DMS53 treated with DMSO at 0.1 percent for 48 hours (cell line): ENCODE results near the gene SPTBN4.
"Not testable (repeated sequence)": the region's sequence is repeated elsewhere in the genome, so short reads cannot be mapped to it uniquely, and the experiment has no call there.

Experiments
- DNase-seq: peaks from one replicate; lab custom pipeline; 2025; ENCODE audit not compliant: unreplicated experiment; lab: John Stamatoyannopoulos, UW

The SPTBN4 gene

DNA sequence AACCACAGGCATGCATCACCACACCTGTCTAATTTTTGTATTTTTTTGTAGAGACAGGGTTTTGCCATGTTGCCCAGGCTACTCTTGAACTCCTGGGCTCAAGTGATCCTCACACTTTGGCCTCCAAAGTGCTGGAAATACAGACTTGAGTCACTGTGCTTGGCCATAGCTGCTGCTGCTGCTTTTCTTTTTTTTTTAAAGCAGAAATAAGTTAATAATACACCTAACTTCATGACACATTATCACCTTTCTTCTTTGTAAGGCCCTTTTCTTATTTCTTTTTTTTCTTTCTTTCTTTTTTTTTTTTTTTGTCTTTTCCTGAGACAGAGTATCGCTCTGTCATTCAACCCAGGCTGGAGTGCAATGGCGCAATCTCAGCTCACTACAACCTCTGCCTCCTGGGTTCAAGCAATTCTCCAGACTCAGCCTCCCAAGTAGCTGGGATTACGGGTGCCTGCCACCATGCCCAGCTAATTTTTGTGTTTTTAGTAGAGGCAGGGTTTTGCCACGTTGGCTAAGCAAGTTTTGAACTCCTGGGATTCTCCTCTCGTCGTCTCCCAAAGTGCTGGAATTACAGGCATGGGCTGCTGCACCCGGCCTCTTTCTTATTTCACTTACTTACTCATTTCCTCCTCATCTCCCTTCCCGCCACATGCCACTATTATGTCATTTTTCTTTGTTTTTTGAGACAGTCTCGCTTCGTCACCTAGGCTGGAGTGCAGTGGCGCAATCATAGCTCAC, 118.6 kb downstream of the SPTBN4 start:
- no peak for DNase-seq

DNA sequence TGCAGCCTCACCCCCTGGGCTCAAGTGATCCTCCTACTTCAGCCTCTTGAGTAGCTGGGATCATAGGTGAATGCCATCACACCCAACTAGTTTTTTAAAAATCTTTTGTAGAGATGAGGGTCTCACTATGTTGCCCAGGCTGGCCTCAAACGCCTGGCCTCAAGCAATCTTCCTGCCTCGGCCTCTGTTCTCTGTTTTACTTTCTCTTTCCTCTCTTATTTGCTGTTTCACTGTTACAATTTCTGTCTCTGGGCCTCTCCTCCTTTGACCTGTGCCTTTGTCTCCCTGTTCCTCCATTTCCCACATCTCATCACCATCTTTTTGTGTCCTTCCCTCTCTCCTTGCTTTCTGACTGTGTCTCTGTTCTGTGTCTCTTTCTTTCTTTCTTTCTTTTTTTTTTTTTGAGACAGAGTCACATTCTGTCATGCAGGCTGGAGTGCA, 119.2 kb downstream of the SPTBN4 start:
- no peak for DNase-seq

DNA sequence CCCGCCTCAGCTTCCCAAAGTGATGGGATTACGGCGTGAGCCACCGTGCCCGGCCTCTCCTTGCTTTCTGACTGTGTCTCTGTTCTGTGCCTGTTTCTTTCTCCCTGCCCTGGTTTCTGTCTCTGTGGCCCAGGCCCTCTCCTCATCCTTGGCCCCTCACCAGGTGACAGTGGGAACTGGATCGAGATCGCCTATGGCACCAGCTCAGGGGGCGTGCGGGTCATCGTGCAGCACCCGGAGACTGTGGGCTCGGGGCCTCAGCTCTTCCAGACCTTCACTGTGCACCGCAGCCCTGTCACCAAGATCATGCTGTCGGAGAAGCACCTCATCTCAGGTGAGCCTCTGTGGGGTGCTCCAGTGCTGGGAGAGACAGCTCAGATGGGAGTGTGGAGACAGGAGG, 119.8 kb downstream of the SPTBN4 start:
- DNase-seq = no peak

DNA sequence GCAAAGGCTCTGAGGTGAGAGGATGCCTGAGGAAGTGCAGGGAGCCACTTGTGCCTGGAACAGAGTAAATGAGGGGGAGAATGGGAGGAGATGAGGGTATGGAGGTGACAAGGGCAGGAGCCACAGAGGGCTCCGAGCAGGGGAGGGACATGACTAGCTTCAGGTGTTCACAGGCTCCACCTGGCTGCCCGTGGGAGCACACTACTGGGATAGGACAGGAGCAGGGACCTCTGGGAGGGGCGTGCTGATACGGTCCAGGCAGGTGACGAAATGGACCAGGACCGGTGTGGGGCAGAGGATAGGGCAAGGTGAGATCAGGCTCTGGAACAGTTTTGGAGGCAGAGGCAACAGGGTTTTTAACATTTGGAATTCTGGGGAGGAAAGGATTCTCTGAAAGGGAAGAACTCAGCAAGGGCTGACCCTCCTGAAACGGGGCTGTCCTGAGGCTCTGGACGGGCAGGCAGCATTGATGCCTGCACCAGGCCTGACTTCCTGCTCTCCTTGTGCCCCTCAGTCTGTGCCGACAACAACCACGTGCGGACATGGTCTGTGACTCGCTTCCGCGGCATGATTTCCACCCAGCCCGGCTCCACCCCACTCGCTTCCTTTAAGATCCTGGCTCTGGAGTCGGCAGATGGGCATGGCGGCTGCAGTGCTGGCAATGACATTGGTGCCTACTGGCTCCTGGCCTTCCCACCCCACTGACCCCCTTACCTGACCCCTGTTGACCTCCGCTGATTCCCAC, 121.5 kb downstream of the SPTBN4 start:
- no peak for DNase-seq

DNA sequence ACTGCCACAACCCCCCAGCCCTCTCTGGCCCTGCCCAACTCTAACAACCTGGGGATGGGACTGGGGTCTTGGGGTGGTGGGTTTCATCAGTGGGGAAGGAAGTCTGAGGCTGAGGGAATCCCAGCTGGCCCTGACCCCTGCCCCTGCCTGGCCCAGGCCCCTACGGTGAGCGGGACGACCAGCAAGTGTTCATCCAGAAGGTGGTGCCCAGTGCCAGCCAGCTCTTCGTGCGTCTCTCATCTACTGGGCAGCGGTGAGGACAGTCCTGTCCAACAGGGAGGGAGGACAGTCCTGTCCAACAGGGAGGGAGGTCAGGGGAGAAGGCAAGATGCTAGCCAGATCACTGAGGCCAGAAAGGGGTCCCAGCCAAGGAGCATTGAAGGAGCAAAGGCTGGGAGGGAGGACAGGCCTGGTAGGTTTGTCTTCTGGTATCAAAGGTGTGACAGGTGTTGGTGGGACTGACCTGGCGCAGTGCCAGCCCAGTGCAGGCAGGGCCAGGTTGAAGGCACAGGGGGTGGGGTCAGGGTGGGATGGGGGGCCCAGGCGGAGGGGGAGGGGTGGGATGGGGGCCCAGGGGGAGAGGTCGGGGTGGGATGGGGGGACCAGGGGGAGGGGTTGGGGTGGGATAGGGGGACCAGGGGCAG, 122.2 kb downstream of the SPTBN4 start:
- no peak for DNase-seq

DNA sequence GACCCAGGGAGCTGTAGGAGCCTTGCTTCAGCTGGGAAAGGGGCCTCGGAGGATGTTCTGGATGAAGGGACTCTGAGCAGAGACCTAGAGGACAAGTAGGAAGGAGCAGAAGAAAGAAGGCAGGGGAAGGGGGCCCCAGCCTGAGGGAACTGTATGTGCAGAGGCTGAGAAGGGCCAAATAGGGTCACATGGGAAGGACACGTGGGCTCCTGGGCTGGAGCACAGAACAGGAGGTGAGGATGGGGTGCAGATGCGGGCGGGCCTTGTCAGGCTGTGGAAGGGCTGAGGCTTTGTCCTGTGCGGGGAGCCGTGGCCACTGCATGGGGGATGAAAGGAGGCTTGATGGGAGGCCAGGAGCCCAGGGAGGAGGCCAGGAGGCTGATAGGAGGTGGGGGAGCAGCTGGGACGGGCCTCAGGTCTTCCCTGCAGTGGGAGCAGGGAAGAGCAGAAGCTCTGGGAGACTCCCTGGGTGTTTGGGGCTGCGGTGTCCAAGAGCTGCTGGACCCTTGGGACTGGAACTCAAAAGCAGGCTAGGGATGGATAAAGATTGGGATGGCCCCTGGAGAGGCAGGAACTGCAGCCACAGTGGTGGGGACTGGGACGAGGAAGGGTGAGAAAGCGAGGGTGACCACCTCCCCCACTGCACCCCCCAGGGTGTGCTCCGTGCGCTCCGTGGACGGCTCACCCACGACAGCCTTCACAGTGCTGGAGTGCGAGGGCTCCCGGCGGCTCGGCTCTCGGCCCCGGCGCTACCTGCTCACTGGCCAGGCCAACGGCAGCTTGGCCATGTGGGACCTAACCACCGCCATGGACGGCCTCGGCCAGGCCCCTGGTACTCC, 123.0 kb downstream of the SPTBN4 start:
- no peak for DNase-seq

DNA sequence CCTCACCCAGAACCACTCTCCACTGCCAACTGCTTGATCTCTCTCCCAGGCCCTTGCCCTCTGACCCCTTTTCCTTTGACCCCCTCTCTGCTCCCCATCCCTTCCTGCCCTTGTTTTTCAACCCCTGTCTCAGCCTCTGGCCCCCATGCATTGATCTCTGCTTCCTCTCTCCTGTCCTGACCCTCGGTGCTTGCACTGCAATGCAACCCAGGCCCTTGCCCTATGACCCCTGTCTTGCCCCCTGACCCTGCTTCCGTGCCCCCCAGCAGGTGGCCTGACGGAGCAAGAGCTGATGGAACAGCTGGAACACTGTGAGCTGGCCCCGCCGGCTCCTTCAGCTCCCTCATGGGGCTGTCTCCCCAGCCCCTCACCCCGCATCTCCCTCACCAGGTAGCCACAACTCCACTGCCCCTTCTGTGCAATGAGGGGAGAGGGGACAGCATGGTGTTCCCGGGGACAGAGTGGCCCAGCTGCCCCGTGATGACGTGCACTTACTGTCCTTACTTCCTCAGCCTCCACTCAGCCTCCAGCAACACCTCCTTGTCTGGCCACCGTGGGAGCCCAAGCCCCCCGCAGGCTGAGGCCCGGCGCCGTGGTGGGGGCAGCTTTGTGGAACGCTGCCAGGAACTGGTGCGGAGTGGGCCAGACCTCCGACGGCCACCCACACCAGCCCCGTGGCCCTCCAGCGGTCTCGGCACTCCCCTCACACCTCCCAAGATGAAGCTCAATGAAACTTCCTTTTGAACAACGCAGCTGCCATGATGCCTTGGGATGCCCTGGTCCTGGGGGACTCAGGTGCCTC, 123.9 kb downstream of the SPTBN4 start:
- no peak for DNase-seq

DNA sequence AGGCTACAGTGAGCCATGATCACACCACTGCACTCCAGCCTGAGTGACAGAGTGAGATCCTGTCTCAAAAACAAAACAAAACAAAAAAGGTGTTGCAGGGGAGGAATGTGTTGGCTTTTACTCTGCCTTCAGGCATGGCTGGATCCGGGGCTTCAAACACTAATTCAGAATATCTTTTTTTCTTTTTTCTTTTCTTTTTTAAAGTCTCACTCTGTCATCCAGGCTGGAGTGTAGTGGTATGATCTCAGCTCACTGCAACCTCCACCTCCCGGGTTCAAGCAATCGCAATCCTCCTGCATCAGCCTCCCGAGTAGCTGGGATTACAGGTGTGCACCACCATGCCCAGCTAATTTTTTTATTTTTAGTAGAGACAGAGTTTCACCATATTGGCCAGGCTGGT, 124.9 kb downstream of the SPTBN4 start:
- not testable (repeated sequence) for DNase-seq

DNA sequence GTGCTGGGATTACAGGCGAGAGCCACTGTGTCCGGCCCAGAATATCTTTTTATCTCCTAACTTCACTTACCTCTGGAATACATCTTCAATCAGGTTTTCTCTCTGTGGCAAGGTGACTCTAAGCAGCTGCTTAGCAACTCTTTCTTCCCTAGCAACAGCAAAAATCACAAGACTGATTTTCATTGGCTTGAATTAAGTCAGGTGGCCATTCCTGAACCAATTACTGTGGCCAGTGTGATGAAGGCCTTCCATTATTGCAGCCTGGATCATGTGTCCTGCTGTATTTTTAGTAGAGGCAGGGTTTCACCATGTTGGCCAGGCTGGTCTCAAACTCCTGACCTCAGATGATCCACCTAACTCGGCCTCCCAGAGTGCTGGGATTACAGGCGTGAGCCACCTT, 125.4 kb downstream of the SPTBN4 start:
- DNase-seq = peak; percentile 85

DNA sequence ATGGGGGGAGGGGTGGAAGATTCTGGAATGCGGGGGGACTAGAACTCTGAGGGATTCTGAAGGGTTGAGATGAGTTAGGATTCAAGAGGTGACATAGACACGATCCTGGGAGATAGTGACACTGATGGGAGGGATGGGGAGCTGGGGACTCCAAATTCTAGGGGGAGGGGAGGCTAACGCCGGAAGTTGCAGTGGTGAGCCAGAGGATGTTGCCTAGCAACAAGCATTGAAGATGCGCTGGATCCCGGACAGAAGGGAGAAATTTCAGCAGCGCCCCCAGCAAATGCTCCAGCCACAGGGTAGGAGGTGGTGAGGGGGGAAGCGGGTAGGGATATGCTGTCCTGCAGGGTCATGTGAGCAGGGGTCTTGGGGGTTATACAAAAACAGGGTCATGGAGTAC, 127.5 kb downstream of the SPTBN4 start:
- no peak for DNase-seq

DNA sequence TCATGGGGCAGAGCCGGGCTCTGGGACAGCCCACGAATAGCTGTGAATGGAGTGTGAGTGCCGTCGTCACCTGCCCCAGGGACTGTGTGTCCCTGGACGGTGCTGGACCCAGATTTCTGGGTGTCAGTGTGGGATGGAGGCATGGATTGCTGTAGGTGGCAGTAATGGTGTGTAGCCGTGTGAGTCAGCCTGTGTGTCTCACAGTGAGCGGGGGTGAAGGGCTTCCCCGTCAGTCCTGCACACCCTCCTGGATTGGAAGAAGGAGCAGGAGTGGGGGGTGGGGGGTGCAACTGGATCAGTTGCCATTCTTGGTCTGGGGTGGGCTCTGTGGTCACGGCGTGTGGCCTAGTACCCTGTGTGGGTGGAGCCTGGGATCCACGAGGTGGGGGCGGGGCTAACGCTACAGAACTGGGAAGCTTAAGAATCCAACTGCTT, 127.9 kb downstream of the SPTBN4 start:
- DNase-seq = no peak

DNA sequence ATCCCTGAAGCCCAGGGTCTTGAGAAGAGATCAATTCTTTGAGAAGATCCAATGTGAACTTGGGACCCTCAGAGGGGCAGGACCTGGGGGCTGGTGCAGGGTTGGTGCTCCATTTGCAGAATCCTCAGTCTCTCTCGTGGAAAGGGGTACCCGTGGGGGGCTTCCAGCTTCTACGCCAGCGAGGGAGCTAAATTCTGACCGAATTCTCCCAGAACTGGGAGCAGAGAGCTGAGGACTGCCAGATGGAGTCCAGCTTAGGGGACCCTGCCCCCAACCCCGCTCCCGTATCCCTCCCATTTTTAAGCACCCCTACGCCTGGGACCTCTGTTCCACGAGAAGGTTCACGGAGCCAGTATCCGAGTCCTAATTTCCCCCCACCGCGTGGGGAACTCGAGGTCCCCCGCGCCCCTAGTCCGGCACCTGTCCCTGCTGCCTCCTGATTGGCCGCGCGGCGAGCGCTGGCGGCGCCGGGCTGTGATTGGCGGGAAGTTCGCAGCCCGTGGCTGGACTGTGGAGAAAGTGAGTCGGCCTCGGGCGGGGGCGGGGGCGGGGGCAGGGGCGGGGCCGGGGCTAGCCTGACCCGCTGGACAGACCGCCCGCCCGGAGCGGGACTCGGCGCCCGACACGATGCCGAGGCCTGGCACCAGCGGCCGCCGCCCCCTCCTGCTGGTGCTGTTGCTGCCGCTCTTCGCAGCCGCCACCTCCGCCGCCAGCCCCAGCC, 130.0 kb downstream of the SPTBN4 start:
- DNase-seq = peak; percentile 30

DNA sequence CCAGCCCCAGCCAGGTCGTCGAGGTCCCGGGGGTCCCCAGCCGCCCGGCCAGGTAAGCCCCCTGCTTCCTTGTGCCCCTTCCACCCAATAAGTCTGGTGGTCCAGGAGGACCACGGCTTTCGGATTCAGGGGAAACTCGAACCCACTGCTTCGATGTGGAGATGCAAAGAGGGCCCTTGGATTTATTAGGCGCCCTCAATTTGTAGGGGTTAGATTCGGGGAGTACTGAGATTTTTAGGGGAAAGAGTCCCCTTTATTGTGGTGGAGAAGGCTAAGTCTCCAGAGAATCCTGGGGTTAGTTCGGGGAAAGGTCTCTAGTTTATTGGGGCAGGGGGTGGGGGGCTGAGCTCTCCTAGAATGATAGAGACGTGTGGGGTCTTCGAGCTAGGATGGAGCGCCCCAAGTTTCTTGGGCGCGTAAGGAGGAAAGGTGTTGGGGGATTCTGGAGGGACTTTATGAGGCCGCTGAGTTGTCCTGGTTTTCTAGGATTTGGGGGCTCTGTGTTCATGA, 130.6 kb downstream of the SPTBN4 start:
- no peak for DNase-seq

DNA sequence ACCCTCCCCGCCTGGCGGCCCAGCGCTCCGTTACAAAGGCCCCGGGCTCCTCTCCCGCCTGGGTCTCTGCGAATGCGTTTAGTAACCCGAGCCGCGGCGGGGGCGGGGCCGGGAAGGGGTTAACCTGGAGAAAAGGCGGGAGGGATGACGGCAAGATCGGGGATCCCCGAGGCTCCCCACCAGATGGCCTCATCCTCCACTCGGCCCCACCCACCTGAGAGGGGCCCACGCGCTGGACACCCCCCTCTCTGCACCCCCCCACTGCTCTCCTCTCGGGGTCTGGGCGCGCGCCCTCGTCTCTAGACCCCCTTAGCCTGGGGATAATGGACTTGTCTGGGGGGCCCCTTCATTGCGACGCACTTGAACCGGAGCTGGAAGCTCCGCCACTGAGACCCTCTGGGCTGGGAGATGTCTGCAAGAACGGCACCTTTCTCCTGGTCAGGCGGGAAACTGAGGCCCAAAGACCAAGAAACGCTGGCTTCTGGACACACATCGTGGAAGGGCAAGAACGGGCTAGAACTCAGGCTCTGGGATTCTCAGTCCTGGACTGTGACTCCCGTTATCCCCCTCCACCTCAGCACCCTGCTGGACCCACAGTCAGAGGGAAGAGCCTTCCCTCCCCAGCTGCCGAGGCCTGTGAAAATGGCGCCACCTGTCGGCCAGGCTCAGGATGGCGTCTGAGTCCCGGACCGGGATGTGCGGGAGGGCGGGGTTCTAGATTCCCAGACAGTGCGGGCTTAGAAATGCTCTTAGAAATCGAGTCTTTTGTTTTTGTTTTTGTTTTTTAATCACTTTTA, 131.5 kb downstream of the SPTBN4 start:
- peak; percentile 81 for DNase-seq

DNA sequence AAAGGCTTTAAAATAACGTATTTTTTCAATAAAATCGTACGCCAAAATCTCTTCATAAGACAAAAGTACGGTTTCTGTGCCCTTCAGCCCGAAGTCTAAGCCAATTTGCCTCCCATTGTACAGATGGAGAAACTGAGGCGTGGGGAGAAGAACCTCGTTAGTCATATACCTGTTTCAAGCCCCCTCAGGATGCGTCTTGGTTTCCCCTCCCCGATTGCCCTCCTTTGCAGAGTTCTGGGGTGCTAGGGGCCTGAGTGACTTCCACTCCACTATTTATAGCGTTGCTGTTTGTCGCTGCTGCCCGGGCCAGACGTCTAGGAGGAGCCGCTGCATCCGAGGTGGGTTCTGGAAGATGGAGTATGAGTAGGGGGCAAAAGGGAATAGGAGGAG, 132.1 kb downstream of the SPTBN4 start:
- no peak for DNase-seq

DNA sequence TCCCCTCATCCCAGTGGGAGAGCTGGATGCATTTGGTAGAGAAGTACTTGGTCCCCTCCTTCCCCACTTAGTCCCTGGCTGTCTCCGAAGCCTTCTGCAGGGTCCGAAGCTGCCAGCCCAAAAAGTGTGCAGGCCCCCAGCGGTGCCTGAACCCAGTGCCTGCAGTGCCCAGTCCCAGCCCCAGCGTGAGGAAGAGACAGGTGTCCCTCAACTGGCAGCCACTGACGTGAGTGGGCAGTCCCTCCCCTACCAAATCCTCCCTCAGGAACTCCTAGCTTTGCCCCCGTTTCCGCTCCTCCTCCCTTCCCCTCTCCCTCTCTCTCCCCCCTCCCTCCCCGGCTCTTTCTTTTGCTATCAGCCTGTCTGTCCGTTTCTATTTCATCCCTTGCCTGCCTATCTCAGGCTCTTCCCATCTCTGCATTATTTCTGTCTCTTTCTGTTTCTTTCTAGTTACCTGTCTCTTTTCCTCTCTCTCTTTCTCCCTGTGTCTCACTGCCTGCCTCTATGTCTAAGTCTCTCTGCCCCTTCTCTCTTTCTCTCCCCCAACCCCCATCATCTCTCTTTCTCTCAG, 132.6 kb downstream of the SPTBN4 start:
- peak; percentile 33 for DNase-seq

DNA sequence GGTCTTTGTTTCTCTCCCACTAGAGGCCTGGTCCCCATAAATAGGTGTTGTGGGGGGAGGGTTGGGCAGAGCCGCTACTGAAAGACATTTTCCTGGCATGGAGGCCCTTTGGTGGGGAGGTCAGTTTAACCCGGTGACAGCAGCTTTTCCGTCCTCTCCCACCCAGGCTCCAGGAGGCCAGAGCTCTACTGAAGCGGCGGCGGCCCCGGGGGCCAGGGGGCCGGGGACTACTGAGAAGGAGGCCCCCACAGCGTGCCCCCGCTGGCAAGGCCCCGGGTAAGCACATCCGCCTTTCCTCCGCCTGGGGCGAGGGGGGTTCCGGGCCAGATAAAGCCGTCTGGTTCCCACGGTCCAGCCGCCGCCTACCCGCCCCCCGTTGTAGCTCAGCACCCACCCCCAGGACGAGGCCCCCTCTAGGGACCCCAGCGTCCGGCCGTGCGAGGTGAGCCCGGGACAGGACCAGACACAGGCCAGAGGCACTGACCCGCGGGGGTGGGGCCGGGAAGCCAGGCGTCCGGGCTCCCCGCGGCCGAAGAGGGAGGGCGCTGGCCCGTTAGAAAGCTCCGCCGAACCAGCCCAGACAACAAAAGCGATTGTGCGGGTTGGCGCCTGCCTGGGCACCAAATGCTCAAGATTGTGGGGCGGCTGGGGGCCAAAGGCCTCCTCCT, 133.2 kb downstream of the SPTBN4 start:
- no peak for DNase-seq
